ENCODE results near the gene PHF12. TPM values are rescaled to one million over a fixed set of nuclear protein-coding genes. Genes with fewer than 3 reads are reported as not detected.

PHF12 gene
- total and polyA plus RNA-seq, 2 of the 13 experiments (the other 11 are each of a cell fraction or from before 2014, with no cell fraction given): 9.8 to 17.1 TPM

- CTCF ChIA-PET (ENCODE audit: low intra/inter-chr PET ratio, low total read pairs): no interaction called here
- in situ Hi-C loops (cut with HindIII; ENCODE audit: extremely low pct_ligation_motif_present, low pct_unique_long_range_greater_than_20kb) (no loop called here), intact Hi-C loops (cut with micrococcal nuclease; ENCODE audit: unreplicated experiment) (no loop called here)
- ATAC-seq (no peak), FAIRE-seq (no peak), DNase-seq (ENCODE audit: low spot score) (no peak)
- WGBS (ENCODE audit: low lambda C conversion rate): 10% methylated on average over 2 of the region's 9 CpGs
- Histone ChIP-seq H3K27me3 (ENCODE audit: control insufficient read depth in 1 of 2, insufficient read depth in 2 of 2, low read length in 2 of 2) (peaks cover 0 to 25% of the 10 kb centered on the region in 2 experiments; a peak in 4 of 5 replicates), H3K9me3 (ENCODE audit: low read length) (no peaks in the 10 kb centered on the region), H3K4me1 (ENCODE audit: insufficient read depth, low read length) (peaks cover 12% of the 10 kb centered on the region; the same call in 1 of the 2 replicates), H3K36me3 (replicated peaks in 1 of 2; ENCODE audit: control insufficient read depth in 1 of 2, insufficient read depth in 2 of 2, low read length in 2 of 2) (no peaks in the 10 kb centered on the region), H3K27ac (ENCODE audit: extremely low read length, insufficient read depth, low read length) (no peak overlapping the region), H3K4me3 (replicated peaks in 1 of 3; ENCODE audit: insufficient read depth in 1 of 3, low read depth in 2 of 3, low read length in 3 of 3) (no peak overlapping the region), H2AFZ (ENCODE audit: low read length) (no peak overlapping the region), H3K79me2 (ENCODE audit: insufficient read depth, low read length) (no peaks in the 10 kb centered on the region), H3K4me2 (ENCODE audit: low read depth, low read length) (no peak overlapping the region), H4K20me1 (ENCODE audit: insufficient read depth, low read length) (no peaks in the 10 kb centered on the region), H3K9ac (ENCODE audit: insufficient read depth, low read depth, low read length) (no peak overlapping the region)
- POLR2A ChIA-PET: no interaction called here
- TF ChIP-seq, protein P1, sequence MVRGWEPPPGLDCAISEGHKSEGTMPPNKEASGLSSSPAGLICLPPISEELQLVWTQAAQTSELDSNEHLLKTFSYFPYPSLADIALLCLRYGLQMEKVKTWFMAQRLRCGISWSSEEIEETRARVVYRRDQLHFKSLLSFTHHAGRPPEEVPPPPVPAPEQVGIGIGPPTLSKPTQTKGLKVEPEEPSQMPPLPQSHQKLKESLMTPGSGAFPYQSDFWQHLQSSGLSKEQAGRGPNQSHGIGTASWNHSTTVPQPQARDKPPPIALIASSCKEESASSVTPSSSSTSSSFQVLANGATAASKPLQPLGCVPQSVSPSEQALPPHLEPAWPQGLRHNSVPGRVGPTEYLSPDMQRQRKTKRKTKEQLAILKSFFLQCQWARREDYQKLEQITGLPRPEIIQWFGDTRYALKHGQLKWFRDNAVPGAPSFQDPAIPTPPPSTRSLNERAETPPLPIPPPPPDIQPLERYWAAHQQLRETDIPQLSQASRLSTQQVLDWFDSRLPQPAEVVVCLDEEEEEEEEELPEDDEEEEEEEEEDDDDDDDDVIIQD (CRISPR knock-in tag; IDR thresholded peaks at IDR 0.05; ENCODE audit: low read depth): no peak
- TF ChIP-seq ZNF687 (CRISPR knock-in tag; IDR thresholded peaks at IDR 0.05) (no peak), AGO2 (optimal IDR thresholded peaks at IDR 0.05; ENCODE audit: low read depth, low read length) (peak; percentile 62), KLF11 (CRISPR knock-in tag; IDR thresholded peaks at IDR 0.05) (no peak)
- BruUV-seq (replicated peaks): no TSS peak
Observed at GRCh38 chr17:28959471-28959871, 8.2 kb upstream of the PHF12 start.
